Central memory CD8-positive, alpha-beta T cell (primary cell): Measurements from ENCODE around the gene NOC4L.
A peak's percentile ranks its signal among the peaks of the same experiment; 100 is the strongest.

Experiments
- ATAC-seq: fragments of 150-1000 bp; cut with Tn5 transposase; replicated peaks from 2 replicates; pipeline ENCODE4 v1.10.0; 2022; ENCODE audit warnings: mild to moderate bottlenecking, moderate FRiP score, moderate number of reproducible peaks; ENCODE audit not compliant: poor library complexity, severe bottlenecking; ENCODE audit errors: extremely low read depth
- DNase-seq, 2 donors: peaks; one replicate each; pipeline ENCODE4 v3.0.0; 2021; ENCODE audit warnings: low spot score in 2 of 2
- H3K27ac Mint-ChIP-seq: one replicate; pipeline ENCODE4 v1.8.0; 2022; ENCODE audit warnings: low read depth, mild to moderate bottlenecking, moderate library complexity, mixed read lengths
- H3K27me3 Mint-ChIP-seq: one replicate; pipeline ENCODE4 v1.8.0; 2022; ENCODE audit warnings: mixed read lengths
- H3K36me3 Mint-ChIP-seq: one replicate; pipeline ENCODE4 v1.8.0; 2022; ENCODE audit warnings: mild to moderate bottlenecking, moderate library complexity, mixed read lengths; ENCODE audit not compliant: insufficient read depth
- H3K4me1 Mint-ChIP-seq: one replicate; pipeline ENCODE4 v1.8.0; 2022; ENCODE audit warnings: mixed read lengths
- H3K4me3 Mint-ChIP-seq: one replicate; pipeline ENCODE4 v1.8.0; 2022; ENCODE audit warnings: mild to moderate bottlenecking, moderate library complexity, mixed read lengths
- H3K9me3 Mint-ChIP-seq: one replicate; pipeline ENCODE4 v1.8.0; 2022; ENCODE audit warnings: mixed read lengths

The NOC4L gene

GRCh38 chr12:132110677-132111076 lies 33.6 kb upstream of the NOC4L start:
- peaks cover 19% of the 10 kb centered on the region for H3K36me3 Mint-ChIP-seq
- ATAC-seq (no peak), DNase-seq (no peak)
- H3K27ac Mint-ChIP-seq: no peak overlapping the region
- no peaks in the 10 kb centered on the region for H3K27me3 Mint-ChIP-seq
- H3K4me3 Mint-ChIP-seq: no peak overlapping the region
- no peaks in the 10 kb centered on the region for H3K9me3 Mint-ChIP-seq
- H3K4me1 Mint-ChIP-seq: no peaks in the 10 kb centered on the region

DNA sequence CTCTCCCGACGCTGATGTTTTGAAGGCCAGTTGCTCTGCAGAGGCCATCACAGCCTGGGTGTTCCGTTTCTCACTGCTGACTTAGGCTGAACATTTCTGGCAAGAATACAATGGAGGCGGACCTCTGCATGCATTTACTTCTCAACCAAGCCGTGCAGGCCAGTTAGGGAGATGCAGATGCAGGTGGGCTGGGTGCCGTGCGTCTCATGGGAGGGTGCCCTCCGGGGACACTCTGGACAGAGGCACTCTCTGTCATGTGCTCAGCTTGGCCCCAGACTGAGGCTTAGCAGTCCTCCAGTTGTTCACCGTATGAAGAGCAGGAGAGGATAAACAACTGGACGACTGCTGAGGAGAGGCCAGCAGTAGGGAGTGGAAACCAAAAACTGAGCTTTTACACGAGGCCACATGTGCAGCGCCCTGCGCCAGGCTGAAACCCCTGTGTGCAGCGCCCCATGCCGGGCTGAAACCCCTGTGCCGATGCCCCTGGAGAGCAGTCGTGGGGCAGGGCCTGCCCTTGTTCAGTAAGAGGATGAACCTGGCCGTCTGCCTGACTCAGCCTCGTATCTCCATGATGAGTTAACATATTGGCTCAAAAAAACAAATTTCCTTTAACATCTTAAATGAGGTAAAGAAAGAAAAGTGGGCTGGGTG lies 32.5 kb upstream of the NOC4L start:
- Mint-ChIP-seq H3K4me1 (no peaks in the 10 kb centered on the region), H3K27me3 (no peaks in the 10 kb centered on the region), H3K27ac (no peak overlapping the region), H3K4me3 (no peak overlapping the region), H3K9me3 (no peaks in the 10 kb centered on the region), H3K36me3 (peaks cover 17% of the 10 kb centered on the region)
- DNase-seq: no peak
- no peak for ATAC-seq

GRCh38 chr12:132114667-132115066 lies 29.6 kb upstream of the NOC4L start:
- DNase-seq: no peak
- no peak overlapping the region for H3K4me3 Mint-ChIP-seq
- H3K9me3 Mint-ChIP-seq: no peaks in the 10 kb centered on the region
- no peaks in the 10 kb centered on the region for H3K4me1 Mint-ChIP-seq
- peaks cover 13% of the 10 kb centered on the region for H3K36me3 Mint-ChIP-seq
- peak overlapping the region; percentile 57 for H3K27ac Mint-ChIP-seq
- H3K27me3 Mint-ChIP-seq: no peaks in the 10 kb centered on the region
- ATAC-seq: no peak

GRCh38 chr12:132115500-132115899 lies 28.8 kb upstream of the NOC4L start:
- Mint-ChIP-seq H3K4me3 (no peak overlapping the region), H3K4me1 (no peaks in the 10 kb centered on the region), H3K27me3 (no peaks in the 10 kb centered on the region), H3K36me3 (peaks cover 14% of the 10 kb centered on the region), H3K9me3 (no peaks in the 10 kb centered on the region), H3K27ac (no peak overlapping the region)
- DNase-seq (no peak), ATAC-seq (no peak)

DNA sequence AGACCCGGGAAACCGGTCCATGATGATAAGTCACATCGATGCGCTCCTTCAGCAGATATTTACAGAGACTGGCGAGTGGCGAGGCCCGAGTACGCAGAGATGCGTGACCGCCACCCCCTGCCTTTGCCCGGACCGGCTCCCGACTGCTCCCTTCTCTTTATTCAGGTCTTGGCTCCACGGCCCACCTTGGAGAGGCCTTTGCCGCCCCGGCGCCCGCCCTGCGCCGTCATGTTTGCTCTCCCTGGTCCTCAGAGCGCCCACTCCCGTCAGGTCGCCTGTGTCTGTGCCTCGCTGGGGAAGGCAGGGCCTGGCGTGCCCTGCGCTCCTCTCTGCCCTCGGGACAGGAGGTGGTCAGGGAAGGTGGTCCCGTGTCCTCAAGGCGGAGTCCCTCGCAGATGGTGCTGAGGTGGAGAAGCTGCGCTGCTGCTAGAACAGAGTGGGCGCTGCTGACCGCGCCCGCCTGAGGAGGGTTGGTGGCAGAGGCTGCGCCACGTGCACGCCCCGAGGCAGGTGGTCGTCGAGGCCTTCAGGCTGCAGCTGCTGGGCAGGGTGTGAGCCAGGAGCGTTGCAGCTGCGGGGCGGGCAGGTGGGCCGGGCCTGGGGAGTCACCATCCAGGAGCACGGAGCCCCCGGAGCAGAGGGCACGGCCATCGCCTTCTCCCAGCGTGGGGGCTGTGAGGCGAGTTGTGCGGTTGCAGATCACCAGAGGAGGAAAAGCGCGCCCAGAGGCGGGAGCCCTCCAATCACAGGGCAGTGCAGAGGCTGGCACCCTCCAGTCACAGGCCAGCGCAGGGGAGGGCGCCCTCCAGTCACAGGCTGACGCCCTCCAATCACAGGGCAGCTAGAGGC lies 27.3 kb upstream of the NOC4L start:
- DNase-seq (no peak), ATAC-seq (no peak)
- H3K27ac Mint-ChIP-seq: no peak overlapping the region
- H3K36me3 Mint-ChIP-seq: peaks cover 10% of the 10 kb centered on the region
- no peaks in the 10 kb centered on the region for H3K27me3 Mint-ChIP-seq
- no peak overlapping the region for H3K4me3 Mint-ChIP-seq
- H3K9me3 Mint-ChIP-seq: no peaks in the 10 kb centered on the region
- no peaks in the 10 kb centered on the region for H3K4me1 Mint-ChIP-seq

DNA sequence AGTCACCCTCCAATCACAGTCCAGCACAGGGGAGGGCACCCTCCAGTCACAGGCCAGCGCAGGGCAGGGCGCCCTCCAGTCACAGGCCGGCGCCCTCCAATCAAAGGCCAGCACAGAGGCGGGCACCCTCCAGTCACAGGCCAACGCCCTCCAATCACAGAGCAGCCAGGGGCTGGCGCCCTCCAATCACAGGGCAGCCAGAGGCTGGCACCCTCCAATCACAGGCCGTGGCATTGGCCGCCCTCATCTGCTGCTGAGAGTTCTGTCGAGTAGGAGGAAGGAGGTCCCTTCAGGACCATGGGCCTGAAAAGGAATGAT lies 26.7 kb upstream of the NOC4L start:
- H3K36me3 Mint-ChIP-seq: peaks cover 10% of the 10 kb centered on the region
- H3K27me3 Mint-ChIP-seq: no peaks in the 10 kb centered on the region
- no peak overlapping the region for H3K27ac Mint-ChIP-seq
- DNase-seq (no peak), ATAC-seq (no peak)
- no peaks in the 10 kb centered on the region for H3K4me1 Mint-ChIP-seq
- H3K4me3 Mint-ChIP-seq: no peak overlapping the region
- no peaks in the 10 kb centered on the region for H3K9me3 Mint-ChIP-seq

GRCh38 chr12:132118876-132119275 lies 25.4 kb upstream of the NOC4L start:
- Mint-ChIP-seq H3K4me1 (no peaks in the 10 kb centered on the region), H3K27me3 (no peaks in the 10 kb centered on the region), H3K9me3 (no peaks in the 10 kb centered on the region), H3K27ac (no peak overlapping the region), H3K4me3 (no peak overlapping the region), H3K36me3 (peaks cover 7% of the 10 kb centered on the region)
- ATAC-seq: no peak
- DNase-seq: no peak

- DNase-seq: no peak
- Mint-ChIP-seq H3K36me3 (peaks cover 10% of the 10 kb centered on the region), H3K9me3 (no peaks in the 10 kb centered on the region), H3K4me3 (no peak overlapping the region), H3K27ac (peak overlapping the region; percentile 13), H3K4me1 (no peaks in the 10 kb centered on the region), H3K27me3 (no peaks in the 10 kb centered on the region)
- no peak for ATAC-seq
Measured at GRCh38 chr12:132121283-132121682, 23.0 kb upstream of the NOC4L start.

GRCh38 chr12:132123970-132124765 lies 20.1 kb upstream of the NOC4L start:
- Mint-ChIP-seq H3K4me1 (no peaks in the 10 kb centered on the region), H3K27ac (no peak overlapping the region), H3K4me3 (no peak overlapping the region), H3K9me3 (no peaks in the 10 kb centered on the region), H3K36me3 (peaks cover 13% of the 10 kb centered on the region), H3K27me3 (no peaks in the 10 kb centered on the region)
- no peak for ATAC-seq
- no peak for DNase-seq

DNA sequence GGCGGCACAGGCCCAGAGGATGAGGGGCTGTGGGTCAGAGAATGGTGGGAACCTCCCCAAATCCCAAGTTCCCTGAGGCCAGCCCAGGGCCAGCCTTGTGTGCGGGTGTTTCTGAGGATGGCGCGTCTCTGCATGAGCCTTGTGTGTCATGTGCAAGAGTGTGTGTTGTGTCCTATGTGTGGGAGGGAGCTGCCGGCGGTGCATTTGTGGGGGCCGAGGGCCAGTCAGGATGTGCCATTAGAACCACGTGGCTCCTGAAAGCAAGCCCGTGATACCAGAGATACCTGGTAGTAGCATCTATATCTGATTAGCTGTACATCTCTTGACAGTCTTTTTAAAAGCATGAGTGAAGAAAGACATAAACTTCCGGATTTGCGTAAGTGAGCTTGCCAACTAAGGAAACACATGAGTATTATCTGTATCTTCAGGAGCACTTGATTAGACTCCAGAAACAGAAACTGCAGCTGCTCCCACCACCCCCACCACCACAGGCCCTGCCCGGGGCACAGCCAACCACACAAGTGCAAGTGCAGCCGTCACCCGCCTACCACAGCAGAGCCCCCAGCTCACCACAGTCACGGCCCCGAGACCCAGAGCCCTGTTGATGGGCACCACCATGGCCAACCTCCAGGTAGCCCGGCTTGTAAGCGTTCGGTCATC lies 19.4 kb upstream of the NOC4L start:
- Mint-ChIP-seq H3K27ac (no peak overlapping the region), H3K4me1 (no peaks in the 10 kb centered on the region), H3K36me3 (peaks cover 11% of the 10 kb centered on the region), H3K27me3 (no peaks in the 10 kb centered on the region), H3K4me3 (no peak overlapping the region), H3K9me3 (no peaks in the 10 kb centered on the region)
- no peak for DNase-seq
- ATAC-seq: no peak

DNA sequence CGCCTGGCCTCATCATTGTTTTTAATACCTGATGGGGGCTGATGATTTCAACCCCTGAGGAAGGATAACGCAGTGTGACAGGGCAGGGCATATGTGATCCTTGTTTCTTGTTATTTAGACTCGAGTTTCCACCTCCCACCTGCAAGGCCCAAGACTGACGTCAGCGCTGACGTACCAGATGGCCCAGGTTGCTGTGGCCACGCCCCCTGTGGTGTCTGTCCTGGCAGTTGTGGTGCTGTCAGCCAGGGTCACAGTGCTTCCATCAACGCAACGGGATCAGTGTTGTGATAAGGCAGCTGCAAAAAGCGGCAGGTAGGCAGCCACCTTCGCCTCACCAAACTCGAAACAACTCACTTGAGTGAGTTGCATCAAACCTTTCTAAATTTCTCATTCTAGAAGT lies 18.5 kb upstream of the NOC4L start:
- Mint-ChIP-seq H3K4me3 (no peak overlapping the region), H3K4me1 (no peaks in the 10 kb centered on the region), H3K36me3 (peaks cover 11% of the 10 kb centered on the region), H3K27me3 (no peaks in the 10 kb centered on the region), H3K27ac (no peak overlapping the region), H3K9me3 (no peaks in the 10 kb centered on the region)
- DNase-seq (no peak), ATAC-seq (no peak)

DNA sequence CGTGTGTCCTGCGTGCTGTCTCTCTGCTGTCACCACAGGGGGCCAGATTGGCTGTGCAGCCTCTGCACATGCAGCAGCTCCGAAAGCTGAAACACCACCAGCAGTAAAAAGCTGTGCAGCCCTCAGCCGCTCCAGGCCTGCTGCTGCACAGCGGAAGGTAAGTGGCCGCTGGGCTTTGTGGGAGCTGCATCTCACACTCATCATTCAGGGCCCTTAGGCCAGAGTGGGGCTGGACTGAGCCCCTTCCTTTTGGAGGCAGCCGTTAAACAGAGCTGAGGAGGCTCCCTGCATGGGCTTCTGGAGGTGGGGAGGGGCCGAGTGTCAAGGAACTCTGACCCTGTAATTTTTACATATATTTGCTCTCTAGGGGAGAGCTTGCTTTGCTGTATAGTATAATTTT lies 17.2 kb upstream of the NOC4L start:
- Mint-ChIP-seq H3K4me1 (no peaks in the 10 kb centered on the region), H3K27me3 (no peaks in the 10 kb centered on the region), H3K4me3 (no peak overlapping the region), H3K9me3 (no peaks in the 10 kb centered on the region), H3K36me3 (peaks cover 11% of the 10 kb centered on the region), H3K27ac (no peak overlapping the region)
- no peak for ATAC-seq
- DNase-seq: no peak
